GM19240 (cell line): ENCODE results near the gene PCNX2.
"Not testable (repeated sequence)": the region's sequence is repeated elsewhere in the genome, so short reads cannot be mapped to it uniquely, and the experiment has no call there.

Experiments used
- DNase-seq: peaks from one replicate; pipeline ENCODE4 v3.0.0; 2011; ENCODE audit warnings: low spot score; ENCODE audit not compliant: insufficient read length

The PCNX2 gene

DNA sequence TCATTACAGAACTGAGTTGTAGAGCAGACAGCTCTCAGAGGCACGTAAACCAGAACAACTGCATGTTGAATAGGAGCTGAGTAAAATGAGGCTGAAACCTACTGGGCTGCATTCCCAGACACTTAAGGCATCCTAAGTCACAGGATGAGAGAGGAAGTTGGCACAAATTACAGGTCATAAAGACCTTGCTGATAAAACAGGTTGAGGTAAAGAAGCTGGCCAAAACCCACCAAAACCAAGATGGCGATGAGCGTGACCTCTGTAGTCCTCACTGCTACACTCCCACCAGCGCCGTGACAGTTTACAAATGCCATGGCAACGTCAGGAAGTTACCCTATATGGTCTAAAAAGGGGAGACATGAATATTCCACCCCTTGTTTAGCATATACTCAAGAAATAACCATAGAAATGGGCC lies 187.8 kb downstream of the PCNX2 start:
- DNase-seq = not testable (repeated sequence)

DNA sequence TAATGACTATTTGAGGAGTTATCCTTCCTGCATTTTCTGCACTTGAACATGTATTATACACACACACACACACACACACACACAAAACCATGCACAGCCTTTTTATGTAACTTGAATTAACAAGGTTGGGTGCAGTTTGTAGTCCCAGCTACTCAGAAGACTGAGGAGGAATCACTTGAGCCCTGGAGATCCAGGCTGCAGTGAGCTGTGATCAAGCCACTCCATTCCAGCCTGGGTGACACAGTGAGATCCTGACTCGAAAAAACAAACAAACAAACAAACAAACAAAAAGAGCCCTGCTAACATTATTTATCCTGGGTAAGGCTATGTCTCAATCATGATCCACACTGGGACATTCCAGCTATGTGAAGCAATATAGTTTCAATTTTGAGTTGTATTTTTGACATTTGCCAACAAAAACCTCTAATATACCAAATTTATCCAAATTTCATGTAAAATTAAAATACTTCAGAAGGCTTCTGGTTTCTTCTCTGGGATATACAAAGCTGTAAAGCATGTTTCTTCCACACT lies 188.3 kb downstream of the PCNX2 start:
- DNase-seq = no peak

DNA sequence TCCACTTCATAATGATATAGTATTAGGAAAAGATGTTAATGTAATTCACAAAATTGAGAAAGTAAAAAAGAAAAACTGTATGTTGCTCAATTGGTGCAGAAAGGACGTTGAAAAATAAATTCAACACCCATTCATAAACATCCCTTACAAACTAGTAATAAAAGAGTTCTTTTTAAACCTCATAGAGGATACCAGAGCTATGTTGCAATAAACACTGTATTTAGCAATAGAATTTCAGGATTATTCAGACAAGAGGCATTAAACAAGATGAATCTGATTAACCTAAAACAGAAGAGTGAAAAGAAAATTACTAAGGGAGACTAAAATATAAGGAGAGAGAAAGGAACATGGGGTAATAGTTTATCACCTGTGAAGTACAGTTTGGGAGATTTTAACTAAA lies 190.3 kb downstream of the PCNX2 start:
- no peak for DNase-seq

DNA sequence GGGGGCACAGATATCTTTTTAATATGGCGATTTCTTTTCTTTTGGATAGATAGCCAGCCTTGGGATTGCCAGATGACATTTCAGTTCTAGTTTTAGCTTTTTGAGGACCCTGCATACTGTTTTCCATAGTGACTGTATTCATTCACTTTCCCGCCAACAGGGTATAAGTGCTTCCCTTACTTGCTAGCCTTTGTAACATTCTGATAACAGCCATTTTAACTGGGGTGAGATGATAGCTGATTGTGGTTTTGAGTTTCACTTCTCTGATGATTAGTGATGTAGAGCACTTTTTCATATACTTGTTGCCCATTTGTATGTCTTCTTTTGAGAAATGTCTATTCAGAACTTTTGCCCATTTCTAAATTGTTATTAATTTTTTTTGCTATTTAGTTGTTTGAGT lies 193.2 kb downstream of the PCNX2 start:
- no peak for DNase-seq

DNA sequence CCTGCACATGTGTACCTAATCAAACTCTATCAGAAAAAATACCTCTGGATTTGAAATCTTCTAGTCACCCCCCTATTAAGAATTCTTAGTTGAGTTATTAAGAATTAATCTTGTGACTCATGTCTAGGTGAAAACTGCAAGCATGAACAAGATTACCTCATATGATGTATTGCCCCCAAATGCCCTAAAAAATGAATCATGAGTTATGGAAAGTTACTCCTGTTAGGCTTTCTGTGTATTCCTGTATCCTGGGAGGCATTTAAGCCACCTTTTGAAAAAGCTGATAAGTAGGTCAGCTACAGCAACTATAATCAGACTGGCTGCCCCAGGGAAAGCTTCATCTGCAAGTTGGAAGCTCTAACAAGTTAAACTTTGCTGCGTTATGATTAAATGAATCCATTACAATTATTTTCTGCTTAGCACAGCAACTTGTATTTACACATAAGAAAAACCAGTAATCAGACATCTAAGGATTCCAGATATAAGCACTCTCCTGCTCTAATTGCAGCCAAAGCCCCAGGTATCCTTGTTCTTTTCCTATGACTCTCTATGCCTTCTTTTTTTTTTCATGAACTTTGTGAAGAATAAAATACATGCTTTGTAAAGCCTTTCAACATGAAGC lies 197.5 kb downstream of the PCNX2 start:
- DNase-seq = no peak

- no peak for DNase-seq
Measured at GRCh38 chr1:233097546-233097945, 198.0 kb downstream of the PCNX2 start.

DNA sequence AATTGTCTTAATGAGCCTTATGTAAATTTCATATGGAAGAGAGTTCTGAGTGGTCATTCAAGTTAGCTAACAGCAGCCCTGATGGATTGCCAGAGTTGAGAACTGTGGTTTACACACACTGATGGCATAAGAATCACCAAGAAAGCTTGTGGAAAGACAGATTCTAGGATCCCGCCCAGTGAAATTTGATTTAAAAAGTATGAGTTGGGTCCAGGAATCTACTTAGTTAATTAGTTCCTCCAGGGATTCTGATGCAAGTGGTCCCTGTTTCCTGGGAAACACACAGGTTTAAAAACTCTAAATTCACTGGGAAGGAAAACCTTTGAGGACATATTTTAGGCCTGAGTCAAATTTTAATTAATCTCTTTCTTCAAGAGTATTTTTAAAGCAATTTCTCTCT lies 200.8 kb downstream of the PCNX2 start:
- DNase-seq = no peak

DNA sequence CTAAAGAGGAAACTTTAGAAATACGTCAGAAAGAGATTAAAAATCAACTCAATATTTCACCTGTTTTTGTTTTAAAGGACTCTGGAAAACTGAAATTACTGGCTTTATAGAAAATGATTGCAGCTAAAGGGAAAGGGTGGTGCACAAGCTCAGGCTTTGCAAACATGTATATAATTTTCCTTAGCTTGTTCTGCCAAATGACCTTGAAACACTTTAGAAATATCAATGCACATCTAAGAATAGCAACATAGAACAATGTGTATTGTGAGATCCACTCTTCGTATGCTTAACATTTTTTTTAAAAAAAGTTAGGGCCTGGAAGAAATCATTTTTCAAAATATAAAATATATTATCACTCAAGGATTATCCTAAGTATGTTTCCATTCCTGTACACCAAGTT lies 201.3 kb downstream of the PCNX2 start:
- no peak for DNase-seq

DNA sequence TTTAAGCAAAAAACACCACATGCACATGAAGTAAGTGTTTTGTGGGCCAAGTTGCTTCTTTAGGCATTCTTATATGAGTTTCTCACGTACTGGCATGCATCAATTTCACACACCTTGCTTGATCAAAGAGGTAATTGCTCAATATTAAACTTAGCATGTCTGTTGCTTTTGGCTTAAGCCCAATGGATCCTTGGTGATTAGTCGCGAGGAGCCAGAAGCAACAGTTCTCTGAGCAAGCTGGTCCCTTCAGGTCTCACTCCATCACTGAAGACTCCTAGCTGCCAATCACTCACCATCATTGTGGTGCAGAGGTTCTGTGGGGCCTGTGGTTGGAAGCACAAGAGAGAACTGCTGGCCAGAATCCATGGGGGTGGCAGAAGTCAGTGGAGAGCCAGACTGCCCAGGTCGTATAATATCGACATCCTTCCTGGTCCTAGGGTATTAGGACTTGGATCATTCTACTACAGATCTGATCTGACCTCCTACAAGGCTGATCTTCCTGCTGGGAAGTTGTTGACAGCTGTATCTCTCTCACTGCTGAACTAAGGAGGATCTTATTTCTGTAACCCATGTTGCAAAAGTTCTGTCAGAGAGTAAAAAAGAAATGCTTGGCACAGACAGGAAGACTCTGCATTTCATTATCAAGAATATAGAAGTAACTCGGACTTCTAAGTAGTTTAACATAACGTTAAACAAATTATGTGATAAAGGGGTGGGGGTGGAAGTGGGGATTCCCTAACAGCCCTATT lies 204.6 kb downstream of the PCNX2 start:
- DNase-seq = no peak

GRCh38 chr1:233089251-233089650 lies 206.3 kb downstream of the PCNX2 start:
- no peak for DNase-seq

GRCh38 chr1:233088613-233089012 lies 206.9 kb downstream of the PCNX2 start:
- no peak for DNase-seq

GRCh38 chr1:233086961-233087881 lies 208.3 kb downstream of the PCNX2 start:
- no peak for DNase-seq

GRCh38 chr1:233085566-233085965 lies 210.0 kb downstream of the PCNX2 start:
- DNase-seq = no peak

DNA sequence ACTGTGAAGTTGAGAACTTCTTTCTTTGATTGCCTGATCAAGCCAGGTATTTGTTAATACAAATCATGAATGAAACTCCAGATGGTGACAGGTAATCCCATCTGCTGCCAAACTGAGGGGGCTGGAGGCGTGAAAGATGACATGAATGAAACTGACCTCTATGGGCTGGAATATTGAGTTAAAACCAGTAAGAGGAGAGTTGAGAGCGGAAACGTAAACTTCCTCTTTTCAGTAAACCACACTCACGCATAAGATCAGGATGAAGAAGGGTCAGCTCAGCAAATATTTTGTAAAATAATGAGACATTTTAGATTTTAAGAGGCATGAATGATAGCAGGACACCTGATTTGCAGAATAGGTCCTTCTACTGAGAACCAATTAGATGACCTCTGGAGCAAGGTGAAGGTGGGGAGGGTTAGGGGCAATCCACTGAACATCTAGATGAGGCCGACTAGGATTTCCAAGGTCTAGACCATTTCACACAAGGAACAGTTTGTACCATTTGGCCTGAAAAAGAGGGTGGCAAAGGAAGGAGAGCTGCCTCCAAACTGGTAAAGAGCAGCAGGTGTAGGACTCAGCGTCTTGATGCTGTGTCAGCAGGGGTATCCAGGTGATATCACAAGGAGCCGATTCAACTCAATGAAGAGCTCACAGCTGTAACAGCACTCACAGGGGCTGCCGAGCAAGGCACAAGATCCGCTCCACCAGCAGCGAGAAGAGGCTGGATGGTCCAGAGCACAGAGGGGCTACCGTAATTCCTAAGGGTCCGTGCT lies 212.6 kb downstream of the PCNX2 start:
- no peak for DNase-seq

- DNase-seq = no peak
Measured at GRCh38 chr1:233081735-233082134, 213.8 kb downstream of the PCNX2 start.

- not testable (repeated sequence) for DNase-seq
Measured at GRCh38 chr1:233080827-233081226, 214.7 kb downstream of the PCNX2 start.

GRCh38 chr1:233080286-233080685 lies 215.2 kb downstream of the PCNX2 start:
- DNase-seq = no peak

- DNase-seq = no peak
Measured at GRCh38 chr1:233079574-233079973, 216.0 kb downstream of the PCNX2 start.

DNA sequence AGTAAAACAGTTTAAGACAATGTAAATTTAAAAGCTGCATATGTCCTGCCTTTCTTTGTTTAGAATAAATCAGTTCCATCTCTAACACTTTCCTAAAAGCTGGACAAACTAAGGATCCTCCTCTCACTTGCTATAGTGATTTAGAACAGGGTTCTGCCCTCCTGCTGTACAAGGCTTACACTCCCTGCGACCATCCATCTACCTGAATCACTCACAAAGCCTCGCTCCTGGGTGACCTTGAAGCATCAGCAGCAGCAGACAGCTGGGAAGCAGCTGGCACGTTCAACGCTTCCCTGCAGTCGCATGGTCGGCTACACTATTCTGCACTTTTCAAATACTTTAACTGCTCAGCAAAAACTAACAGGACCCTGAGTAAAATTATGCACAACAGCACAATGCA lies 217.1 kb downstream of the PCNX2 start:
- DNase-seq = no peak

DNA sequence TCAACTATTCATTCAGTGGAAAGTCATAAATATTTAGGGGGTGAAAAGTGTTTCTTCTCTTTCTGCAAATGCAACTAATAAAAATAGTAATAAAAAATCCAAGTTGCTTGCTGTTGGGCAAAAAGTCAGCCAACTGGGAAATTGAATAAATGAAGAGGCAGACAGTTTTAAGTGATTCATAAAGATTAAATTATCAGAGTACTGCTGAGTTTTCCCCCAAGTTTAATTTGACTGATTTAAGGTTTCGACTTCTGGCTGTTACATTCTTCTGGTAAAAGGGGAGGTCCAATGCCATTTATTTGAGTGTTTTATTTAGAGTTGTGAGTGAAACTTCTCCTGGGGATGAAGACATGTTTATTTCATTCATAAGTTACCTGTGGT lies 219.6 kb downstream of the PCNX2 start:
- DNase-seq = no peak

GRCh38 chr1:233066087-233066486 lies 229.4 kb downstream of the PCNX2 start:
- DNase-seq = no peak
